ENCODE measurements around the gene LRCH4. TPM values are rescaled to one million over a fixed set of nuclear protein-coding genes. Genes with fewer than 3 reads are reported as not detected.

Gene LRCH4
- total and polyA plus RNA-seq, 2 donors (not counting 1 experiment from before 2014, with no cell fraction given), result 288 to 289 TPM

- H3K27me3 ChIP-seq (replicated peaks in 1 of 4; ENCODE audit: control extremely low read depth in 1 of 4, control insufficient read depth in 3 of 4, insufficient read depth in 4 of 4, low read length in 3 of 4), result no peaks in the 10 kb centered on the region
- Mint-ChIP-seq H3K9me3 (ENCODE audit: insufficient read depth) (no peaks in the 10 kb centered on the region), H3K4me3 (peak overlapping the region; percentile 13), H3K4me1 (peaks cover 43% of the 10 kb centered on the region), H3K27ac (peak overlapping the region; percentile 78), H3K27me3 (no peaks in the 10 kb centered on the region)
- H4K20me1 ChIP-seq (ENCODE audit: control insufficient read depth, insufficient read depth, low read length, poor library complexity, severe bottlenecking), result peaks cover 7% of the 10 kb centered on the region
- WGBS (ENCODE audit: insufficient coverage), result 88% methylated on average over 10 of the region's 12 CpGs
- ChIA-PET CTCF (interaction anchor here (0.6 to 9.8 kb wide), 9 partner anchors 8 to 285 kb away, joined by 3 to 226 read pairs (median 5); partner anchors contain the start of genes FBXO24, LRCH4 and SLC12A9), POLR2A (interaction anchor here (1.6 kb wide), 1 partner anchor 17 kb away, joined by 3 read pairs; no protein-coding TSS in a partner anchor)
- H3K79me2 ChIP-seq (ENCODE audit: control insufficient read depth, insufficient read depth, low read length), result no peaks in the 10 kb centered on the region
- peaks cover 39 to 53% of the 10 kb centered on the region in 2 donors for H3K4me1 ChIP-seq (ENCODE audit: control insufficient read depth in 2 of 2, insufficient read depth in 2 of 2, low read length in 2 of 2)
- H3K4me3 ChIP-seq (ENCODE audit: control extremely low read depth in 1 of 5, extremely low read depth in 1 of 5, insufficient read depth in 1 of 5, low read depth in 2 of 5, low read length in 4 of 5), result no peak overlapping the region
- DNase-seq, result no peak
- intact Hi-C loops (cut with micrococcal nuclease), result no loop called here
- TF ChIP-seq EZH2 (IDR thresholded peaks at IDR 0.05; ENCODE audit: borderline replicate concordance, insufficient read depth, low read depth, low read length, poor library complexity, severe bottlenecking) (no peak), CTCF (IDR thresholded peaks at IDR 0.05) (no peak)
- H3K4me2 ChIP-seq (replicated peaks; ENCODE audit: low read depth, low read length, poor library complexity, severe bottlenecking), result peak overlapping the region; percentile 44
- H3K36me3 ChIP-seq (replicated peaks in 1 of 2; ENCODE audit: control extremely low read depth in 1 of 2, control insufficient read depth in 1 of 2, extremely low read depth in 1 of 2, insufficient read depth in 2 of 2, low read length in 1 of 2), result peaks cover 0 to 4% of the 10 kb centered on the region in 2 experiments
- no peak overlapping the region for H3K27ac ChIP-seq (ENCODE audit: low read length in 2 of 2)
- no peak overlapping the region for H3K9ac ChIP-seq (ENCODE audit: low read length)
- peak overlapping the region; percentile 15 for H2AFZ ChIP-seq (ENCODE audit: insufficient read depth, low read depth, low read length, poor library complexity, severe bottlenecking)
- ATAC-seq (ENCODE audit: low read depth), result no peak
- no peaks in the 10 kb centered on the region for H3K9me3 ChIP-seq (ENCODE audit: control extremely low read depth in 1 of 3, control insufficient read depth in 2 of 3, insufficient read depth in 1 of 3, low read length in 2 of 3)
These were observed 18.7 kb downstream of the LRCH4 start for GRCh38 chr7:100567031-100567730.

GRCh38 chr7:100566018-100566531, 19.9 kb downstream of the LRCH4 start:
- WGBS (ENCODE audit: insufficient coverage), result 93% methylated on average over 5 of the region's 6 CpGs
- Histone ChIP-seq H2AFZ (ENCODE audit: insufficient read depth, low read depth, low read length, poor library complexity, severe bottlenecking) (no peak overlapping the region), H3K27me3 (replicated peaks in 1 of 4; ENCODE audit: control extremely low read depth in 1 of 4, control insufficient read depth in 3 of 4, insufficient read depth in 4 of 4, low read length in 3 of 4) (no peaks in the 10 kb centered on the region), H3K9ac (ENCODE audit: low read length) (no peak overlapping the region), H3K36me3 (replicated peaks in 1 of 2; ENCODE audit: control extremely low read depth in 1 of 2, control insufficient read depth in 1 of 2, extremely low read depth in 1 of 2, insufficient read depth in 2 of 2, low read length in 1 of 2) (peaks cover 0 to 8% of the 10 kb centered on the region in 2 experiments), H3K79me2 (ENCODE audit: control insufficient read depth, insufficient read depth, low read length) (no peaks in the 10 kb centered on the region), H3K4me3 (ENCODE audit: control extremely low read depth in 1 of 5, extremely low read depth in 1 of 5, insufficient read depth in 1 of 5, low read depth in 2 of 5, low read length in 4 of 5) (no peak overlapping the region), H3K27ac (ENCODE audit: low read length in 2 of 2) (no peak overlapping the region), H3K9me3 (ENCODE audit: control extremely low read depth in 1 of 3, control insufficient read depth in 2 of 3, insufficient read depth in 1 of 3, low read length in 2 of 3) (no peaks in the 10 kb centered on the region), H3K4me1 (ENCODE audit: control insufficient read depth in 2 of 2, insufficient read depth in 2 of 2, low read length in 2 of 2) (peaks cover 36 to 45% of the 10 kb centered on the region in 2 donors), H3K4me2 (replicated peaks; ENCODE audit: low read depth, low read length, poor library complexity, severe bottlenecking) (no peak overlapping the region), H4K20me1 (ENCODE audit: control insufficient read depth, insufficient read depth, low read length, poor library complexity, severe bottlenecking) (peaks cover 3% of the 10 kb centered on the region)
- Mint-ChIP-seq H3K27ac (no peak overlapping the region), H3K9me3 (ENCODE audit: insufficient read depth) (no peaks in the 10 kb centered on the region), H3K27me3 (no peaks in the 10 kb centered on the region), H3K4me1 (peaks cover 38% of the 10 kb centered on the region), H3K4me3 (no peak overlapping the region)
- ATAC-seq (ENCODE audit: low read depth), result no peak
- ChIA-PET POLR2A (interaction anchor here (1.0 to 1.6 kb wide), 2 partner anchors 18 to 23 kb away, joined by 3 read pairs; no protein-coding TSS in a partner anchor), CTCF (interaction anchor here (1.0 to 9.8 kb wide), 8 partner anchors 11 to 286 kb away, joined by 3 to 226 read pairs (median 6); partner anchors contain the start of genes FBXO24, GIGYF1, LRCH4 and SLC12A9)
- TF ChIP-seq CTCF (IDR thresholded peaks at IDR 0.05), result no peak
- intact Hi-C loops (cut with micrococcal nuclease), result no loop called here
- DNase-seq, result no peak
